ENCODE results near the gene MTR. TPM values are rescaled to one million over a fixed set of nuclear protein-coding genes. Genes with fewer than 3 reads are reported as not detected.

MTR gene
- total and polyA plus RNA-seq, 9 of the 15 experiments (the other 6 are each of a cell fraction or from before 2014, with no cell fraction given), result 3.4 to 44.3 (median 20.3) TPM

GRCh38 chr1:236800002-236800620, 5.0 kb downstream of the MTR start:
- H3K79me2 ChIP-seq (ENCODE audit: control insufficient read depth, insufficient read depth, low read length), result peaks cover 80% of the 10 kb centered on the region
- peaks cover 36% of the 10 kb centered on the region for H3K36me3 ChIP-seq (ENCODE audit: control insufficient read depth, insufficient read depth, low read length)
- no peaks in the 10 kb centered on the region for H3K9me3 ChIP-seq (replicated peaks; ENCODE audit: control insufficient read depth, insufficient read depth, low read depth, low read length)
- in situ Hi-C loops (cut with MboI), result no loop called here
- CTCF ChIA-PET (ENCODE audit: low intra/inter-chr PET ratio), result interaction anchor here (0.7 kb wide), 1 partner anchor 43 kb away, joined by 3 read pairs; no protein-coding TSS in a partner anchor
- no TSS peak for BruUV-seq (replicated peaks)
- H3K9me1 ChIP-seq (ENCODE audit: control insufficient read depth, insufficient read depth, low read length), result no peaks in the 10 kb centered on the region
- no peaks in the 10 kb centered on the region for H3K27me3 ChIP-seq (ENCODE audit: control insufficient read depth in 2 of 2, insufficient read depth in 2 of 2, low read length in 2 of 2)
- H3K4me1 ChIP-seq (replicated peaks in 1 of 2; ENCODE audit: control insufficient read depth in 2 of 2, insufficient read depth in 2 of 2, low read length in 2 of 2), result peaks cover 10 to 21% of the 10 kb centered on the region in 2 experiments; a peak in 4 of 5 replicates
- intact Hi-C loops (cut with micrococcal nuclease), result no loop called here
- FAIRE-seq, result no peak
- no peak overlapping the region for H3K9ac ChIP-seq (ENCODE audit: insufficient read depth in 1 of 2, low read depth in 2 of 2, low read length in 2 of 2)
- H3K27ac ChIP-seq (ENCODE audit: extremely low read depth, low read depth, low read length), result no peak overlapping the region
- no peak overlapping the region for H3K4me2 ChIP-seq (ENCODE audit: insufficient read depth, low read length)
- POLR2A ChIA-PET, result interaction anchor here (0.6 to 1.8 kb wide), 5 partner anchors 8 to 405 kb away, joined by 3 to 13 read pairs (median 4); no protein-coding TSS in a partner anchor
- H4K20me1 ChIP-seq (replicated peaks; ENCODE audit: control insufficient read depth, insufficient read depth, low read length), result no peaks in the 10 kb centered on the region
- 78% methylated on average over 5 of the region's 5 CpGs for WGBS (ENCODE audit: insufficient coverage, low coverage, missing lambda C conversion rate)
- no peak for ATAC-seq
- DNase-seq (ENCODE audit: extremely low read depth in 1 of 4, low spot score in 3 of 4), result no peak
- H3K4me3 ChIP-seq, result no peak overlapping the region
- H2AFZ ChIP-seq (ENCODE audit: low read depth, low read length), result no peak overlapping the region
- TF ChIP-seq PRMT5 (CRISPR knock-in tag; IDR thresholded peaks at IDR 0.05) (no peak), EWSR1 (IDR thresholded peaks at IDR 0.05; ENCODE audit: borderline replicate concordance, low read depth, partially characterized antibody) (no peak), DACH1 (IDR thresholded peaks at IDR 0.05; ENCODE audit: partially characterized antibody) (no peak), ZNF395 (CRISPR knock-in tag; IDR thresholded peaks at IDR 0.05) (no peak), CTCF (IDR thresholded peaks at IDR 0.05 in 2 of 3, conservative IDR thresholded peaks at IDR 0.05 in 1 of 3; ENCODE audit: insufficient read depth in 2 of 3, low read depth in 1 of 3, low read length in 3 of 3) (no peak), HEY1 (CRISPR knock-in tag; IDR thresholded peaks at IDR 0.05; ENCODE audit: borderline replicate concordance) (no peak), ZNF263 (CRISPR knock-in tag; IDR thresholded peaks at IDR 0.05; ENCODE audit: borderline replicate concordance) (no peak), NKRF (IDR thresholded peaks at IDR 0.05; ENCODE audit: borderline replicate concordance) (no peak), NFXL1 (CRISPR knock-in tag; IDR thresholded peaks at IDR 0.05) (no peak), E2F6 (IDR thresholded peaks at IDR 0.05; ENCODE audit: borderline replicate concordance in 1 of 2, extremely low read depth in 1 of 2, insufficient read depth in 1 of 2, insufficient read length in 1 of 2, low read depth in 1 of 2, low read length in 1 of 2, poor library complexity in 1 of 2, severe bottlenecking in 1 of 2) (no peak), CC2D1A (IDR thresholded peaks at IDR 0.05) (no peak), MAFG (tag; conservative IDR thresholded peaks at IDR 0.05) (no peak), FOXJ3 (CRISPR knock-in tag; IDR thresholded peaks at IDR 0.05) (no peak), TSC22D4 (tag; IDR thresholded peaks at IDR 0.05) (no peak), SRF (CRISPR knock-in tag; IDR thresholded peaks at IDR 0.05) (no peak)

Measured in K562 (cell line).